HepG2 (cell line): Measurements from ENCODE around the gene ORMDL3. TPM values are rescaled to one million over a fixed set of nuclear protein-coding genes. Genes with fewer than 3 reads are reported as not detected.
A peak's percentile ranks its signal among the peaks of the same experiment; 100 is the strongest.

Experiments used
- BCL6 ChIP-seq: IDR thresholded peaks from 2 replicates; pipeline ENCODE4 v1.6.1; 2016; ENCODE audit warnings: missing genetic modification reagents, missing compliant biosample characterization
- ELF3 ChIP-seq: IDR thresholded peaks from 2 replicates; pipeline ENCODE4 v1.6.1; 2016; ENCODE audit warnings: missing genetic modification reagents, missing compliant biosample characterization
- ETV5 ChIP-seq: IDR thresholded peaks from 2 replicates; pipeline ENCODE4 v1.6.1; 2018; ENCODE audit warnings: missing biosample characterization, missing genetic modification reagents, inconsistent platforms, borderline replicate concordance
- FOXP1 ChIP-seq, 2 experiments: fragments of 450-650 bp in 1 of 2; IDR thresholded peaks; 2 replicates each; pipeline ENCODE4 v1.6.1; 2017 to 2018; ENCODE audit warnings: antibody characterized with exemption in 1 of 2
- GFI1 ChIP-seq: sonication (generic); formaldehyde crosslinking; IDR thresholded peaks from 2 replicates; pipeline ENCODE4 v1.5.0; 2020; ENCODE audit warnings: missing genetic modification reagents, mild to moderate bottlenecking, borderline replicate concordance
- HNF4A ChIP-seq: sonication (generic); formaldehyde crosslinking; IDR thresholded peaks from 2 replicates; pipeline ENCODE4 v1.4.0; 2020; ENCODE audit warnings: missing genetic modification reagents
- HNRNPLL ChIP-seq: fragments of 200-400 bp; formaldehyde crosslinking; IDR thresholded peaks from 2 replicates; pipeline ENCODE4 v1.6.1; 2017; ENCODE audit warnings: mild to moderate bottlenecking, low read depth, low read length; ENCODE audit not compliant: poor library complexity, severe bottlenecking
- KDM2A ChIP-seq: sonication (generic); formaldehyde crosslinking; IDR thresholded peaks from 2 replicates; pipeline ENCODE4 v1.4.0; 2020; ENCODE audit warnings: low read depth, missing genetic modification reagents, borderline replicate concordance
- MAZ ChIP-seq, 2 experiments: sonication (generic) in 1 of 2; formaldehyde crosslinking in 1 of 2; IDR thresholded peaks; 2 replicates each; pipeline versions ENCODE4 v1.5.0 to v1.6.1; 2012 to 2020; ENCODE audit warnings: low read depth in 2 of 2, mild to moderate bottlenecking in 2 of 2, borderline replicate concordance in 1 of 2, improper control_type of control experiment in 1 of 2, low read length in 1 of 2, missing genetic modification reagents in 1 of 2, moderate library complexity in 1 of 2
- MIXL1 ChIP-seq: IDR thresholded peaks from 2 replicates; pipeline ENCODE4 v1.6.1; 2016
- MXI1 ChIP-seq: IDR thresholded peaks from 3 replicates; pipeline ENCODE4 v1.6.1; 2012; ENCODE audit warnings: low read depth, low read length, inconsistent platforms, borderline replicate concordance
- PPARG ChIP-seq: conservative IDR thresholded peaks from 2 replicates; pipeline ENCODE4 v1.6.1; 2016; ENCODE audit warnings: missing biosample characterization, missing genetic modification reagents
- RARG ChIP-seq: sonication (generic); formaldehyde crosslinking; IDR thresholded peaks from 2 replicates; pipeline ENCODE4 v1.4.0; 2020; ENCODE audit warnings: low read depth, mild to moderate bottlenecking, missing genetic modification reagents
- RBFOX2 ChIP-seq: fragments of 200-400 bp; formaldehyde crosslinking; IDR thresholded peaks from 2 replicates; pipeline ENCODE4 v1.6.1; 2017; ENCODE audit warnings: low read depth, mild to moderate bottlenecking, low read length
- SMARCC2 ChIP-seq: fragments of 450-650 bp; IDR thresholded peaks from 2 replicates; pipeline ENCODE4 v1.6.1; 2017; ENCODE audit warnings: antibody characterized with exemption, mild to moderate bottlenecking
- SOX5 ChIP-seq: IDR thresholded peaks from 2 replicates; pipeline ENCODE4 v1.6.1; 2016; ENCODE audit warnings: borderline replicate concordance
- SP5 ChIP-seq: IDR thresholded peaks from 2 replicates; pipeline ENCODE4 v1.6.1; 2016; ENCODE audit warnings: low read depth, borderline replicate concordance
- TBX3 ChIP-seq: fragments of 450-650 bp; IDR thresholded peaks from 2 replicates; pipeline ENCODE4 v1.6.1; 2017; ENCODE audit warnings: antibody characterized with exemption, mild to moderate bottlenecking, inconsistent platforms, borderline replicate concordance
- ZBTB7A ChIP-seq: sonication (generic); formaldehyde crosslinking; IDR thresholded peaks from 2 replicates; pipeline ENCODE4 v1.8.0; 2022; ENCODE audit warnings: mild to moderate bottlenecking, missing genetic modification reagents
- ZMYM4 ChIP-seq: sonication (generic); formaldehyde crosslinking; IDR thresholded peaks from 2 replicates; pipeline ENCODE4 v1.8.1; 2023; ENCODE audit warnings: mild to moderate bottlenecking, missing genetic modification reagents
- ZNF136 ChIP-seq: sonication (generic); formaldehyde crosslinking; IDR thresholded peaks from 2 replicates; pipeline ENCODE4 v1.8.1; 2022; ENCODE audit warnings: low read depth, mild to moderate bottlenecking, moderate library complexity, missing genetic modification reagents
- ZNF605 ChIP-seq: sonication (generic); formaldehyde crosslinking; IDR thresholded peaks from 2 replicates; pipeline ENCODE4 v1.8.0; 2022; ENCODE audit warnings: mild to moderate bottlenecking, missing genetic modification reagents
- ZNF850 ChIP-seq: sonication (generic); formaldehyde crosslinking; conservative IDR thresholded peaks from 2 replicates; pipeline ENCODE4 v1.9.0; 2021; ENCODE audit warnings: mild to moderate bottlenecking, missing genetic modification reagents
- ZSCAN31 ChIP-seq: sonication (generic); formaldehyde crosslinking; IDR thresholded peaks from 2 replicates; pipeline ENCODE4 v1.5.0; 2020; ENCODE audit warnings: low read depth, mild to moderate bottlenecking, missing genetic modification reagents
- polyA plus RNA-seq, 8 experiments: library from polyadenylated mRNA; depleted of rRNA in 3 of 8; stranded (reverse) in 7 of 8; unstranded in 1 of 8; fragments of >200 nt; fragmentation: Illumina TruSeq in 4 of 8; extraction: Trizol in 4 of 8; gene quantifications; 2 replicates each; pipeline versions ENCODE4 v1.2.1 to v1.2.3, GENCODE V29; 2011 to 2016; ENCODE audit warnings: low read depth in 4 of 8, missing spikeins in 1 of 8, mixed read lengths in 1 of 8; ENCODE audit not compliant: insufficient read depth in 1 of 8
- total RNA-seq, 5 experiments: library from RNA; depleted of rRNA; stranded (reverse); fragments of >200 nt; fragmentation: Illumina TruSeq; extraction: Trizol; gene quantifications; 2 replicates each; pipeline ENCODE4 v1.2.3, GENCODE V29; 2016; ENCODE audit warnings: low read depth in 1 of 5
- TF ChIP-seq, protein P1 (sequence below): sonication (generic); formaldehyde crosslinking; conservative IDR thresholded peaks from 2 replicates; pipeline ENCODE4 v1.4.0; 2020; ENCODE audit warnings: mild to moderate bottlenecking, missing genetic modification reagents, moderate library complexity
- TF ChIP-seq, protein P2 (sequence below): sonication (generic); formaldehyde crosslinking; IDR thresholded peaks from 2 replicates; pipeline ENCODE4 v1.4.0; 2020; ENCODE audit warnings: mild to moderate bottlenecking, missing genetic modification reagents

Gene ORMDL3
- total and polyA plus RNA-seq, 2 of the 13 experiments (the other 11 are each of a cell fraction or from before 2014, with no cell fraction given) = 181 to 384 TPM

DNA sequence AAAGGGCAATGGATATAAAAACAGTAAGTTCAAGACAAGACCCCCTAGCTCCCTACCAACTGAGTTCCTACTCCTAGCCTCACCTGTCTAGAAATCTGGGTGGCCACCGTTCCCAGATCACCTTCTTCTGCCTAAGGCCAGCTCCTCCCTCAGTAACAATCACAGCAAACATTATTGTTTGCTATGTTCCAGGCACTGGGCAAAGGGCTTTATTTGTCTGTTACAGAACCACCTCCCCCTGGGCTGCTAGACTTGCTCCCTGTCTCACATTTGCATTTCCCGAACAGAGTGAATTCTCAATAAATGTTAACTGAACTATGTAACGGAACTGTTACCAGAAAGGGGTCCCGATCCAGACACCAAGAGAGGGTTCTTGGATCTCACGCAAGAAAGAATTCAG is 6.9 kb upstream of the ORMDL3 start (continued):
- TF ChIP-seq ZMYM4 (CRISPR knock-in tag) (0 out of 2 replicates have a peak, but pooled peaks have one; percentile 22), MXI1 (no peak), HNRNPLL (no peak), ETV5 (CRISPR knock-in tag) (peak; percentile 23; the same call in 1 of the 2 replicates), RARG (CRISPR knock-in tag) (no peak), SOX5 (CRISPR knock-in tag) (peak; percentile 34; the same call in 1 of the 2 replicates), GFI1 (CRISPR knock-in tag) (peak; percentile 47; the same call in 1 of the 2 replicates), KDM2A (CRISPR knock-in tag) (no peak), TBX3 (no peak), HNF4A (CRISPR knock-in tag) (peak; percentile 18; the same call in 1 of the 2 replicates), RBFOX2 (no peak), BCL6 (CRISPR knock-in tag) (0 out of 2 replicates have a peak, but pooled peaks have one; percentile 29), MIXL1 (CRISPR knock-in tag) (0 out of 2 replicates have a peak, but pooled peaks have one; percentile 29), PPARG (CRISPR knock-in tag) (peak; percentile 26; the same call in 1 of the 2 replicates), ZNF605 (CRISPR knock-in tag) (0 out of 2 replicates have a peak, but pooled peaks have one; percentile 41), ZSCAN31 (CRISPR knock-in tag) (peak; percentile 17; the same call in 1 of the 2 replicates), ZBTB7A (no peak), ZNF850 (CRISPR knock-in tag) (no peak), MAZ (IDR thresholded peaks at IDR 0.05; ENCODE audit: borderline replicate concordance, low read depth, low read length) (0 out of 2 replicates have a peak, but pooled peaks have one; percentile 30), MAZ (CRISPR knock-in tag; IDR thresholded peaks at IDR 0.05; ENCODE audit: low read depth) (no peak), SP5 (peak; percentile 58; the same call in 1 of the 2 replicates), ELF3 (CRISPR knock-in tag) (peak; percentile 20; the same call in 1 of the 2 replicates), ZNF136 (no peak), SMARCC2 (no peak), FOXP1 (IDR thresholded peaks at IDR 0.05) (no peak), FOXP1 (CRISPR knock-in tag; IDR thresholded peaks at IDR 0.05) (0 out of 2 replicates have a peak, but pooled peaks have one; percentile 31)
- TF ChIP-seq, protein P1, sequence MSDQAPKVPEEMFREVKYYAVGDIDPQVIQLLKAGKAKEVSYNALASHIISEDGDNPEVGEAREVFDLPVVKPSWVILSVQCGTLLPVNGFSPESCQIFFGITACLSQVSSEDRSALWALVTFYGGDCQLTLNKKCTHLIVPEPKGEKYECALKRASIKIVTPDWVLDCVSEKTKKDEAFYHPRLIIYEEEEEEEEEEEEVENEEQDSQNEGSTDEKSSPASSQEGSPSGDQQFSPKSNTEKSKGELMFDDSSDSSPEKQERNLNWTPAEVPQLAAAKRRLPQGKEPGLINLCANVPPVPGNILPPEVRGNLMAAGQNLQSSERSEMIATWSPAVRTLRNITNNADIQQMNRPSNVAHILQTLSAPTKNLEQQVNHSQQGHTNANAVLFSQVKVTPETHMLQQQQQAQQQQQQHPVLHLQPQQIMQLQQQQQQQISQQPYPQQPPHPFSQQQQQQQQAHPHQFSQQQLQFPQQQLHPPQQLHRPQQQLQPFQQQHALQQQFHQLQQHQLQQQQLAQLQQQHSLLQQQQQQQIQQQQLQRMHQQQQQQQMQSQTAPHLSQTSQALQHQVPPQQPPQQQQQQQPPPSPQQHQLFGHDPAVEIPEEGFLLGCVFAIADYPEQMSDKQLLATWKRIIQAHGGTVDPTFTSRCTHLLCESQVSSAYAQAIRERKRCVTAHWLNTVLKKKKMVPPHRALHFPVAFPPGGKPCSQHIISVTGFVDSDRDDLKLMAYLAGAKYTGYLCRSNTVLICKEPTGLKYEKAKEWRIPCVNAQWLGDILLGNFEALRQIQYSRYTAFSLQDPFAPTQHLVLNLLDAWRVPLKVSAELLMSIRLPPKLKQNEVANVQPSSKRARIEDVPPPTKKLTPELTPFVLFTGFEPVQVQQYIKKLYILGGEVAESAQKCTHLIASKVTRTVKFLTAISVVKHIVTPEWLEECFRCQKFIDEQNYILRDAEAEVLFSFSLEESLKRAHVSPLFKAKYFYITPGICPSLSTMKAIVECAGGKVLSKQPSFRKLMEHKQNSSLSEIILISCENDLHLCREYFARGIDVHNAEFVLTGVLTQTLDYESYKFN (CRISPR knock-in tag) = peak; percentile 64
- TF ChIP-seq, protein P2, sequence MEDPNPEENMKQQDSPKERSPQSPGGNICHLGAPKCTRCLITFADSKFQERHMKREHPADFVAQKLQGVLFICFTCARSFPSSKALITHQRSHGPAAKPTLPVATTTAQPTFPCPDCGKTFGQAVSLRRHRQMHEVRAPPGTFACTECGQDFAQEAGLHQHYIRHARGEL (CRISPR knock-in tag) = no peak
